ENCODE data around the gene C1QTNF7. TPM values are rescaled to one million over a fixed set of nuclear protein-coding genes. Genes with fewer than 3 reads are reported as not detected.

C1QTNF7 gene
- polyA plus RNA-seq (ENCODE audit: insufficient read length in 3 of 3), result 10 to 100 TPM; 22.7 to 28.1 (median 22.8) TPM

- DNase-seq (ENCODE audit: low read depth in 3 of 3, low spot score in 2 of 3), result no peak
These were observed at the start of gene C1QTNF7 for GRCh38 chr4:15427701-15428100. Gene C1QTNF7, plus strand, starts transcription at chr4:15428033. Its CDS starts 7,711 bp downstream, at chr4:15435744.

- DNase-seq (ENCODE audit: low read depth in 3 of 3, low spot score in 2 of 3), result no peak
These were observed 49.8 kb upstream of the C1QTNF7 start for GRCh38 chr4:15378062-15378461.

DNA sequence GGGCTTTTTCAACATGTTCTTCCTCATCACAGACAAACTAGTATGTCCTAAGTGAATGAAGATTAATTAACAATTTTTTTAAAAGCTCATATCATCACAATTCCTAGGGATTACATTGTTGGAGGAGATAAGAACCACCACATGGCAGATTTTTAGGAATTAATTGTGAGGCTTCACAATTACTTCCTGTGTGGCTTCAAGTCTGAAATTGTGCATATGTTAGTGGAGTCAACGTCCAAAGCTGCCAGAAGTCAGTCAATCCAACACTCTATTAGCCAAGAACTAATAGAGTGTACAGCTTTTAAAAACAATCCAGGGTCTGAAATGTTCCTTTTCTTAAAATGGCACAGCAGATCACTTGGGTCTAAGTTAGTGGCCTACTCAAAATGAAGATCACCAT, 49.3 kb upstream of the C1QTNF7 start:
- no peak for DNase-seq (ENCODE audit: low read depth in 3 of 3, low spot score in 2 of 3)

- no peak for DNase-seq (ENCODE audit: low read depth in 3 of 3, low spot score in 2 of 3)
These were observed 46.0 kb upstream of the C1QTNF7 start for GRCh38 chr4:15381806-15382338.

DNA sequence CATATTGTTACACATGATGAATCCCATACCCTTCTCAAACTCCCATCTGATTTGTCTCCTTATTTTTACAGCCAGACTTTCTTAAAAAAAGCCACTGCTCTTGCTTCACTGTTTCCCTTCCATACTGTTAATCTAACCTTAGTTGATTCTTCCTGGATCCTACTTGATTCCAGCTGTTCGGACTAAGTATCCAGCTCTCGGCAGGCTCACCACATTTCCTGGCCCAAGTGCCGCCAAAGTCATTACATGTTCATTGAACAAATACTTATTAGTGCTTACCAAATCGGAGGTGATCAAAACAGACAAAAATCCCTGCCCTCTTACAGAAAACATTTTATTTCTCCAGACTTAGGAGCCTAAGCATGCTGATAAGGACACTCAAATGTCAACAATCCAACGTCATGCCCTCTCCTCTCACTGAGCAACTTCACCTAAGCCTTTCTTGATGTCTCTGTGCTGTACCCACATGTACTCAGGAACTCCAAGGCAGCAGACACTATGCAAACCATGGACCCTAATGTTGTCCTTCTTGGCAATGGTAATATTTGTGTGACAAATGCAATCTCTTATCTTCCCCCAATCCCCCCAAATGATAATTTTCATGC, 45.1 kb upstream of the C1QTNF7 start:
- DNase-seq (ENCODE audit: low read depth in 3 of 3, low spot score in 2 of 3), result no peak

GRCh38 chr4:15385515-15385914, 42.3 kb upstream of the C1QTNF7 start:
- DNase-seq (ENCODE audit: low read depth in 3 of 3, low spot score in 2 of 3), result no peak

DNA sequence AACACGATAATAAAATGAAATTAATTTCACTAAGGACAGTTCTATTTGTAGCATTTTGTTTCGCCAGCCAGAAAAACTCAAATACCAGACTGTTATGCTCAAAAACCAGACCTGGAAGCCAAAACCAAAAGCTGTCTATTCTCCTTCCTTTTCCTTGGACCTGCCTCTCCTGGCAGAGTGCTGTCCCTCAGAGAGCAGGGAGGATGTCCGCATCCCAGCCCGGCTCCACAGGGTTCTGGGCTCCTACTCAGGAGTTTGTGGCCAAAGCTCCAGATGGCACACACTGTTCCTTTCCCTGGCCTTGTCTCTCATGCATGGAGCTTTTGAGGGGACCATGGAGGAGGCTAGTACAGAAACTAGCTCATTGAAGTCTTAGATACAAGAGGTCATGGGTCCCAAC, 41.9 kb upstream of the C1QTNF7 start:
- DNase-seq (ENCODE audit: low read depth in 3 of 3, low spot score in 2 of 3), result no peak

GRCh38 chr4:15390494-15390893, 37.3 kb upstream of the C1QTNF7 start:
- no peak for DNase-seq (ENCODE audit: low read depth in 3 of 3, low spot score in 2 of 3)

DNA sequence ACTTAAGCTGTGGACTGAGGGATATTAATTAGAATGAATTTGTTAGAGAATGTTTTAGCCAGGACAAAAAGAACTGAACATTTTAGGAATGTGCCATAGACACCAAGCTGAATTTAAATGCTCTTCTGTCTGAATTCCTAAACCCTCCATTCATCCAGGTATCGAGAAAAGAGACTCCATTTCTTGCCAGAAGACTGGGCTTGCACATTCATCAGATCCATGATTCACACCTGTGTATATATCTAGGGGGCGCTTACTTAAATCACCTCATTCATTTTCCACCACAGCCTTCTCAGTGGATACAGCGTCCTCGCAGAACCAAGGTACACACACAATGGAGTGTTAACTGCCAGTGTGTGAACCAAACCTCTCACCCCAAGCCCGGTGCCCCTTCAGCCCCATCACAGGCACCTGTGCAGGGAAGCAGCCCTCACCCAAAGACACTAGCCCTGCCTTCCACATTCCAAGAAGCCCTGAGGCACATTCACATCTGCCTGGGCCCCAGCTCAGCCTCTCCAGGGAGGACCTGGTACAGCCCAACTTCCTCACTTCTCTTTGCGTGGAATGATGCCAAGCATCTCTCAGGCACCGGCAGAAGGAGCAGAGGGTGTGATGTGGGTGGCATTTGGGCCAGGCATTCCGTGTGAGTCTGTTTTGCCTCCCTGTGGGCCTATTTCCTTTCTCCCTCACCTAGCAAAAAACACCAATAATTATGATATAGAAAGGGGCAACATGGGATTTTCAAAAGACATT, 35.6 kb upstream of the C1QTNF7 start:
- no peak for DNase-seq (ENCODE audit: low read depth in 3 of 3, low spot score in 2 of 3)

GRCh38 chr4:15395311-15395710, 32.5 kb upstream of the C1QTNF7 start:
- DNase-seq (ENCODE audit: low read depth in 3 of 3, low spot score in 2 of 3), result no peak

GRCh38 chr4:15396157-15396800, 31.6 kb upstream of the C1QTNF7 start:
- no peak for DNase-seq (ENCODE audit: low read depth in 3 of 3, low spot score in 2 of 3)

DNA sequence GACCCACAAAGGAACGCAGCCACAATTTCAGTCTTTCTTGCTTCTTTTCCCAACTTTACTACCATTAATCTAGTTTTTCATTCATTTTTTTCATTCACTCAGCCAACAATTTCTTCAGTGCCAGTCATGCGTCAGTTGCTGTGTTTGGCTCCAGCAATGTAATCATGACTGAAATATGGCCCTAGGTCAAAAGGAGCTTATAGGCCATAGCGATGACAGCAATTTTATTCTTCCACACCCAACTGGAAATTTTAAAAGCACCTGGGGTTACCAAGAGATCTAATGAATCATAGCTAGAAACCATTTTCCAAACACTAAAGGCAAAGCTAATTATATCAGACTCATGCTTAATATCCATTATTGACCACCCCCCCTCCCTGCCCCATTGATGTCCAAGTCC, 29.8 kb upstream of the C1QTNF7 start:
- DNase-seq (ENCODE audit: low read depth in 3 of 3, low spot score in 2 of 3), result no peak

DNA sequence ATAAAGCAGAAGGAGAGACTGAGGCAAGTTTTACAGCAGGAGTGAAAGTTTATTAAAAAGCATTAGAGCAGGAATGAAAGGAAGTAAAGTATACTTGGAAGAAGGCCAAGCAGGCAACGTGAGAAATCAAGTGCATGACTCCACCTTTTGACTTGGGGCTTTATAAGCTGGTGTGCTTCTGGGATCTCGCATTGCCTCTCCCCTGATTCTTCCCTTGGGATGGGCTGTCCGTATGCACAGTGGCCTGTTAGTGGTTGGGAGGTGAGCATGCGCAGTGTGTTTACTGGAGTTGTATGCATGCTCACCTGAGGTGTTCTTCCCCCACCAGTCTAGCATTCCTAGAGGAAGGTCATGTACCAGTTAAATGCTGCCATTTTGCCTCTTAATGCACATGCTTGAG, 29.1 kb upstream of the C1QTNF7 start:
- no peak for DNase-seq (ENCODE audit: low read depth in 3 of 3, low spot score in 2 of 3)

DNA sequence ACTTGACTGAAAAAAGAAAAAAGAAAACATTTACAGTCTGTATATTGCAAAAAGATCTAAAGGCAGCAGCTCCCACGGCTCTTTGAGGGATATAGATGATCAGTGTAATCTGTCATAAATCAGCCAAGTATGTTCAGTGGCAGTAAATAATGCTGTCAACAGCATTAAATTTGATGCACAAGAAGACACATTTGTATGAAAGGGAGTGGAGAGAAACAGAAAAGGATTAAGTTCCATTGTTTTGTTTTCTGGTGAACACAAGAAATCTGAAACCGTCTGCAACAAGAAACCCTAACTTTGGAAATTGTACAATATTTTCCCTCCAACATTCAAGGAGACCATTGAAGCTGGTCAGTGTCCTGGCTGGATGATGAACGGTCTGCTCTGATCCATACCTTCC, 27.6 kb upstream of the C1QTNF7 start:
- no peak for DNase-seq (ENCODE audit: low read depth in 3 of 3, low spot score in 2 of 3)

DNA sequence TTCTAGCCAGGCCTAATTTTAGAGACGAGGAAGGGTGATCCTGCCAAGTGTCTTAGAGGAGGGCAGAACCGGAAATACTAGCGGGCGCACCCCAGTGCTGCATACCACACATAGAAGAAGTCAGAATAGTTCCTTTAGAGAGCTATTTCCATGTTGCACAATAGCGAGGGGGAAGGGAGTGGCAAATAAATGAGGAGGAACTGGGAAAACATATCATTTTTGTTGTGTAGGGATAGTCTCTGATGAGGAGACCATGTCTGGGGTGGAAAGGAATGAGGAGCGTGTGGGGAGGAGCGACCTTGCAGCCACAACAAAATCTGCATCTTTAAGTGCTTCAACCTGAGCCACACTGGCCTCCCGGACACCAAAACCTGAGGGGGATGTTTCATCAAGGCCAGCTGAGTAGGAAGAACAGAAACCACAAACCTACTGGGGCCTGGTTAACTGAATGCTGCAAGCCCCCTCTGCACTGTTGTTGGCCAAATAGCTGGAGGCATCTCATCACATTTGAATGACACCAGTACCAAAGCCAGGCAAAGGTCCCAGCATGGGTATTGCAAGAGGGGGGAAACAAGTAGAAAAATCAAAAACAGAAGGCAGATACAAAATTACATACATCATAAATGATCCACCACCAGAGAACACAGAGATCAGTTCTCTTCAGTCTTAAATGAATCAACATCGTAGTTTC, 26.7 kb upstream of the C1QTNF7 start:
- DNase-seq (ENCODE audit: low read depth in 3 of 3, low spot score in 2 of 3), result no peak

- DNase-seq (ENCODE audit: low read depth in 3 of 3, low spot score in 2 of 3), result no peak
These were observed 25.7 kb upstream of the C1QTNF7 start for GRCh38 chr4:15402146-15402545.

DNA sequence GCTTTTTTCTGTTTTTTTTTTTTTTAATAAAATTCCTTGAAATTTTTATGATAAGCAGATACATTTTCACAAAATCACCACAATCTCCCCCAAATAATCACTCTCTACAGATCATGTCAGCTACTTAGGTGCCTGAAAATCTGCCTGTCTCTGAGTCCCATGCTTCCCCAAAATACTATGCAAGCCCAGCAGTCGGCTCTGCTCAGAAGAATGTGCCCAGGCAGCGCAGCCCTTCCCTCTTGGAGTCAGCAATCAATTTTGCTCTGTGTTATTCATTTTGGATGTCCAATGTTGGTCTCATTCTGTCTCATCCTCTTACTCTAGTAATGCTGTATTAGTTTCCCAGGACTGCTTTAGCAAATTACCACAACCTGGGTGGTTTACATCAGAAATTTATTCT, 24.9 kb upstream of the C1QTNF7 start:
- DNase-seq (ENCODE audit: low read depth in 3 of 3, low spot score in 2 of 3), result no peak

DNA sequence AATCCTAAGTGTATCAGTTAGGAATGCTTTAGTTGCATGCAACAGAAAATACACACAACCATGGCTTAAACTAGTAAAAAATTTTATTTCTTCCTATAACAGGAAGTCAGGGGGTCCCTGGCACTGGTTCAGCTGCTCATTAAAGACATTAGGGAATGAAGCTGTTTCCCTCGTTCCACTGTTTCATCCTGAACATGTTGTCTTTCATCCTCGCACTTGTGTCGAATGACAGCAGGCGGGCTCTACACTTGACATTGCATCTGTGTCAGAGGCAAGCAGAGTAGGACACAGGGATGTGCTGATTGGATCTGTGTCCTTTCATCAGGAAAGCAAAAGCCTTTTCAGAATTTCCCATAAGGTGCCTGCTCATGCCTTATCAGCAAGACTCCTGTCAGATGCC, 22.8 kb upstream of the C1QTNF7 start:
- no peak for DNase-seq (ENCODE audit: low read depth in 3 of 3, low spot score in 2 of 3)

DNA sequence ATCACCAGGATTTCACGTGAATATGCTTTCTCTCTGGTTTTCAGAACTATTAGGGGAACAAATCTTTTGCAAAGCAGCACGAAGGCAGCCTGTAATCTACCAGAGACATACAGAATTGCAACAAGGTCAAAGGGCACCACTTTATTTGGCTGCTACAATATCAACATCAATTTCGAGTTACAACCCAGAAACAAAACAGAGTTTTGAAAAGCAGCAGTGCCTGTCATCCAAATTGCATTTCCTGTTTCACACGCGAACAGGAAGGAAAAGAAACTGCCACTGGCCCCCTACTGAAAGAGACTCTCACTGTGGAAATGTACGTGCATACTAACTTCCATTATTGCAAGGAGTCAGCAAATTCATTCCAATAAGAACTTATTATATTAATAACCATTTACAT, 17.1 kb upstream of the C1QTNF7 start:
- DNase-seq (ENCODE audit: low read depth in 3 of 3, low spot score in 2 of 3), result no peak

- no peak for DNase-seq (ENCODE audit: low read depth in 3 of 3, low spot score in 2 of 3)
These were observed 15.4 kb upstream of the C1QTNF7 start for GRCh38 chr4:15412461-15412860.

DNA sequence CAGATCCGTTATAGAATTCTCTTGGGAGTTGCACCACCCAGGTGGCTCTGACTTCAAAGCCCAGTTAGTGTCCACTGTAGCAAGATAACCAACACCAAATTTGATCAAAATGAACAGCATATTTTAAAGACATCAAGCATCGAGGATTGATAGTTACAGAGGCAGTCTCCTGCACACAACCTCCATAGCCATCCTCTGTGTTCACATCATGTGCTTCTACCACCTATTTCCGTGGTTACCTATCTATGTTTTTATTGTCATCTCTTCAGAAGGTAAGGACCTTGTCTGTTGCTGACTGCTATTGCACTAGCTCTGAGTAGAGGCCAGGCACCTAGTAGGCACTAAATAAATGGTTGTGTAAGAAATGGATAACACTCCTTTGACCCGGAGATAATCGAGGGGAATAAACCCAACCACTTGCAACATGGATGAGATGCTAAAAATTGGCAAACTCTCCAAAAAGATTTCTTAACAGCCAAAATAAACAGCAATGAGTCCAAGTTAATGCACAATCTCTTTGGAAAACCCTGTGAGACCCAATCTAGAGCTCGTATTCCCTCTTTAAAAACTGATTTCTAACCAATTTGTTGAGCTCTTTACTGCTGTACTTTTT, 14.7 kb upstream of the C1QTNF7 start:
- no peak for DNase-seq (ENCODE audit: low read depth in 3 of 3, low spot score in 2 of 3)

Data from right renal cortex interstitium (tissue), 3 donors.